Measurements from ENCODE around the gene RAP1GAP2.

RAP1GAP2 gene

GRCh38 chr17:2786176-2786881 lies 9.9 kb upstream of the RAP1GAP2 start:
- DNase-seq: peak; percentile 94 to 95 (median 95)

GRCh38 chr17:2789700-2790099 lies 6.5 kb upstream of the RAP1GAP2 start:
- DNase-seq: no peak

- DNase-seq: peak; percentile 75 to 80 (median 77)
Measured at GRCh38 chr17:2792366-2793169, 3.7 kb upstream of the RAP1GAP2 start.

GRCh38 chr17:2794111-2794803 lies 2.0 kb upstream of the RAP1GAP2 start:
- peak; percentile 44 to 53 (median 49) for DNase-seq

- DNase-seq: no peak
Measured at GRCh38 chr17:2795441-2796163, 636 bp upstream of the RAP1GAP2 start.

GRCh38 chr17:2797226-2797625 lies 988 bp downstream of the RAP1GAP2 start:
- peak in 1 of 3 donors; percentile 24 for DNase-seq

GRCh38 chr17:2797637-2798036 lies 1.4 kb downstream of the RAP1GAP2 start:
- DNase-seq: no peak

- no peak for DNase-seq
Measured at GRCh38 chr17:2798188-2798587, 1.9 kb downstream of the RAP1GAP2 start.

GRCh38 chr17:2798678-2799077 lies 2.4 kb downstream of the RAP1GAP2 start:
- no peak for DNase-seq

- no peak for DNase-seq
Measured at GRCh38 chr17:2799653-2800052, 3.4 kb downstream of the RAP1GAP2 start.

- no peak for DNase-seq
Measured at GRCh38 chr17:2800367-2800766, 4.1 kb downstream of the RAP1GAP2 start.

- peak in 1 of 3 donors; percentile 16 for DNase-seq
Measured at GRCh38 chr17:2801841-2802240, 5.6 kb downstream of the RAP1GAP2 start.

- no peak for DNase-seq
Measured at GRCh38 chr17:2802574-2802973, 6.3 kb downstream of the RAP1GAP2 start.

- DNase-seq: peak; percentile 36 to 64 (median 57)
Measured at GRCh38 chr17:2803386-2803785, 7.1 kb downstream of the RAP1GAP2 start.

- peak in 1 of 3 donors; percentile 17 for DNase-seq
Measured at GRCh38 chr17:2803971-2804370, 7.7 kb downstream of the RAP1GAP2 start.

- peak in 1 of 3 donors; percentile 10 for DNase-seq
Measured at GRCh38 chr17:2804912-2805311, 8.7 kb downstream of the RAP1GAP2 start.

- DNase-seq: no peak
Measured at GRCh38 chr17:2805961-2806360, 9.7 kb downstream of the RAP1GAP2 start.

- no peak for DNase-seq
Measured at GRCh38 chr17:2808367-2809335, 12.4 kb downstream of the RAP1GAP2 start.

- DNase-seq: no peak
Measured at GRCh38 chr17:2809337-2809736, 13.1 kb downstream of the RAP1GAP2 start.

- peak in 1 of 3 donors; percentile 29 for DNase-seq
Measured at GRCh38 chr17:2814049-2814448, 17.8 kb downstream of the RAP1GAP2 start.
